Superior temporal gyrus (tissue), 1 donor: ENCODE results near the gene MYCBP.

Source experiments
- DNase-seq: peaks from one replicate; pipeline ENCODE4 v3.0.0-alpha.2; 2016; ENCODE audit errors: extremely low spot score

MYCBP gene

DNA sequence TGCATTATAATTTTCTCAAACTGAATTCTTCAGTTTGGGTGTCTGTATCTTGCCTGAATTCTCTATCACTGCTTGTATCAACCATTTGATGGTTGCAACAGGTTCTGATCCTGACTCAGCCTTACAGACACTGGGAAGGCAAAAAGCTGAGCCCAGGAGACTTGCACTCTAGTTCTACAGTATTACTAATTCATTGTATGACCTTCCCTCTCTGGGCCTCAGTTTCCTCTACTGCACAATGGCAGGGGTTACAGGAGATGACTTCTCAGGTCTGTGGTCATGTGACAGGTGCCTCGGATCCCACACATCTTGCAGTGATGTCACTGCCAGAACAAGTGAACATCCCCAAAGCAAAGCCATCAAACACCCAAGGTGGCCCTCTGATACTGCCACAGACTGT is 52.3 kb downstream of the MYCBP start:
- no peak for DNase-seq

DNA sequence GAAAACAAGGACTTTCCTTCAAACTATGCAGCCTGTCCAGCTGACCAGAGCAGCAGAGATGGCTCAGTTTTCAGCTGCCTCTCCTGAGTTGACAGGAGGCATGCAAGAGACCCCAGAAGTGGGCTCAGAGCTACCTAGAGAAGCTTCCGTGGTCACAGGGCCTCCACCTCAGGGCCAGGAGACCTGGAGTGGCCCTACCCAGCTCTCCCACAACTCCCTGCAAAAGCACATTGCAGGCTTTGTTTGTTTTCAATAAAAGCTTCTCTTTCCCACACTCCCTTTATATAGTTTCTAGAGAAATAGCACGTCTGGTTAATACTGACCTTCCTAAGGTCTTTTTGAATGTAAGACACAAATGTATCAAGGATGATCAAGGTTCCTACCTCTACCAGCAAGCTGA is 53.6 kb downstream of the MYCBP start:
- DNase-seq = no peak

DNA sequence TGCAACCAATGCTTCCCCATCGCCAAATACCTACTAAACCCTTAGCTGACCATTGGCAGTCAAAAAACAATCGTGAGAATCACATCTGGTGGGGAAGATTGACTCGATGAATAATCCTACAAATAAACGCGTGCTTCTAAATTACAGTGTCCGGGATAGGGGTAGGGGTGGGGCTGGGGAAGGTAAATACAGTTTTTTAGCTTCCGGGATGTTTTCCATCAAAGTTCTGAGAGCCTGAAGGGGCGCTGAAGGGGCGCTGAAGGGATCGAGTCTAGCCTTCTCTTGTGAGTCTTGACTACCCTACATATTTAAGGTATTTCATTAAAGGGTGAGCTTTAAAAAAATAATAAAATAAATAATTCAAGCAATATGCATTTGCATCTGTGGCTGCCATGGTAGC is 54.1 kb downstream of the MYCBP start:
- no peak for DNase-seq

DNA sequence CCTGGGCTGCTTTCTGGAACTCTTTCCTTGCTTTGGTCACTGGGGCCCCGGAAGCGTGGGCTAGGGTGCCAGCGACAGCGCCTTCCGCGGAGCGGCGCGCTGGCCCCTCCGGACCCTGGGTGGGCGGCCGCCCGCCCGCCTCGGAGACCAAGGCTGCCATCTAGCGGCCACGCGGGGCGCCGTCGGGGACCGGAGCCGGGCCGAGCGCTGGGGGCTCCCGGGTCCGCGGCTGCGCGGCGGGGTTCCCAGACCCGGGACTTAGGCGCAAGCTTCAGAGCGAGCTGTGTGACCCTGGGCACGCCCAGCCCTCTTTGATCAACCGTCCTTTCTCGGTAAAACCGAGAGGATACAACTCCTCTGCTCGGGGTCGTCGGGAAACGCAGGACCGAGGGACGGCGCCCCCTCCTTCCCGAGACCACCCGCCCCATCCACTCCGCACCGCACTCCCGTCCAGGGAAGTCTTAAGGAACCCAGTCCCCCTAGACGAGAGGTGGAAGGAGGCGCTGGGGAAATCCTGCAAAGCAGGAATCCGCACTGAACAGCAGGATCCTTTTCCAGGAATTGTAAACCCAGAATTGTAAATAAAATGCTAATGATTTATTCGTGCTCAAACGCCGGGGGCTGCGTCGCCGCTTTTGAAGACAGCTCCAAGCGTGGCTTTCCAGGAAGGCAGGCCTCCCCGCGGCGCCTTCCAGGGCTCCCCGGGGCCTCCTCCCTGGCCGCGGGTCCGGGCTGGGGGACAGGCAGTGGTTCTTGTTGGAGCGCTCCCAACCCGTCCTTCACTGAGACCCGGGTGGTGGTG is 54.8 kb downstream of the MYCBP start:
- no peak for DNase-seq

DNA sequence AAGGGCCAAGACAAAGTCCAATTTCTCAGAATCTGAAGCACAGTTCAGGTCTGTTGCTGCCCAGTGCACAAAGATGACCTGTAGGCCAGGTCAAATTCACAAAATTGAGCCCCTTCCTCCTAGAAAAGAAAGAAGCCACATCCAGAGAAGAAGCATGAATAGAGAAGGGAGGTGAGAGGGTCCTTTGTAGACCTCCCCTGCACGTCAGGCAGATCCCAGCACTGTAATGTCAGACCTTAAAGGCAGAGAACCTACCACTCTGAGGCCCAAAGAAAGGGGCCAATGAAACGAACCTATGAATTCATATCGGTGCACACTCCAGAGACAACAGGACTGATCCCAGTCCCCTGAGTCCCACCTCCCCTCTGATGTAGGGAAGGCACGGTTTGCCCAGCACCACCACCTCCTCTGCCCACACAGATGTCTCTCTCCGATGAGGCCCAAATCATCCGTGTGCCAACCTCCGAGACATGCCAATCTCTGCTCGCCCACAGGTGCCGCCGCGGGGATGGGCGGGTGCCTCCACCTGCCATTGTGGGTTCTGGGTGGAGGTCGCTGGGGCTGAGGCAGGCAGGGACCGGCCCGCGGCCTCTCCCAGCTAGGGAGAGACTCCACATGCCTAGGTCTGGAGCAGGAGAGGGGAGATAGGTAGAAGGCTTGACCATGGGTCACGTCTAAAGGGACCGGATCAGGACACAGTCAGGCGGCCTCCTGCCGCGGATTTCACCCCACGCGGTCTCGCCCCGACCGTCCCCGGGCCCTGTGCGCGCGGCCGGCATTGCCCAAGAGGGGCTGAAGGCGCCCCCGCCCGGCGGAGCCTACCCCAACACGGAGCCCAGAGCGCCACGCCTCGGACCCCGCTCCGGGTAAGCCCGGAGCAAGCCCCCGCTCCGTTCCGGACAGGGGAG is 55.6 kb downstream of the MYCBP start:
- DNase-seq = no peak

DNA sequence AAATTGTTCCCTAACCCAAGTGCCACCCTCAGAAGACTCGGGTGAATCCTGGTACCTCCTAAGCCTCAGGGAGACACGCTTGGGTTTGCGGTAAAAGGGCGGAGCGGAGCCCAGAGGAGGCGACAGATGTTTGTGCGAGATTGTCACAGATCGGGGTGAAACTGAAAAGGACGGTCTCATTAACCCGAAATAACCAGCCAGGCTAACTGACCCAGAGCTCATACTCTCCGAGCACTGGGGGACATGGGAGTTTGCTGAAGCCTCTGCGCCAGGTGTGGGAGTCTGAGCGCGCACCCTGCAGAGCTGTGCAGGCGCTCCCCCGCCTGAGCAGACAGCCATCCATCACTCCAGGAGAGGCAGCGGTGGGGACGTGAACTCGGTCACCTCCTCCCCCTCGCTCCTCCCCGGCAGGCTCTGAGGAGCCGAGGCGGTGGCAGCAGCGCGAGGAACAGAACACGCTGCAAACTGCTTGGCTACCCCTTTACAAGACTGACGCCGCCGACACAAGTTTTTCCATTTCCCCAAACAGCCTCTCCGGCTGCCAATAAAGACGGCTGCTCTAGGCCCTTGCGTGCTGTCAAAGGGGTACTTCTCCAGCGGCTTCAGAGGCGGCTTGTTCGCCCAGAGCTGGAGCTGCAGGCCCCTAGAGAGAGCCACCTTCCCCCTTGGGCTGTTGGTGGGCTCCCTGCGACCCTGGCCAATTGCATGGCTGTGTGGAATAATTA is 57.1 kb downstream of the MYCBP start:
- no peak for DNase-seq

DNA sequence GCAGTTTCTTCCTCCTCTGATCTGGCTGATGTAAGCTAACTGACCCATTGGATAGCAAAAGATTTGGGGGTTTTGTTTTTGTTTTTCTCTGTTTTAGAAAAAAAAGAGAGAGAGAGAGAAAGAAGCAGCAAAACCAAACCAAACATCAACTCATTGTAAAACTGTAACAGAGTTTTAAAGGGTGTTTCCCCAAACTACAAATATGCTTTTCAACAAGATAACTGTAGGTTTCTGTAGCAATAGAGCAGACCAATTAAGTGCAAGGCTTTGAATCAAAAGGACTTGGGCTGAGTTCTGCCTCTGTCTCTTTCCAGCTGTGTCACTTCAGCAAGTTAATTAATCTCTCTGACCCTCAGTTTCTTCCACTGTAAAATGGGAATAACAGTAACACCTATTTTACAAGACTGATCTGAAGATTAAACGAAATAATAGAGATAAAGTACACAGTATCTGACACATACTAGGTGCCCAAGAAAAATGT is 58.1 kb downstream of the MYCBP start:
- no peak for DNase-seq

DNA sequence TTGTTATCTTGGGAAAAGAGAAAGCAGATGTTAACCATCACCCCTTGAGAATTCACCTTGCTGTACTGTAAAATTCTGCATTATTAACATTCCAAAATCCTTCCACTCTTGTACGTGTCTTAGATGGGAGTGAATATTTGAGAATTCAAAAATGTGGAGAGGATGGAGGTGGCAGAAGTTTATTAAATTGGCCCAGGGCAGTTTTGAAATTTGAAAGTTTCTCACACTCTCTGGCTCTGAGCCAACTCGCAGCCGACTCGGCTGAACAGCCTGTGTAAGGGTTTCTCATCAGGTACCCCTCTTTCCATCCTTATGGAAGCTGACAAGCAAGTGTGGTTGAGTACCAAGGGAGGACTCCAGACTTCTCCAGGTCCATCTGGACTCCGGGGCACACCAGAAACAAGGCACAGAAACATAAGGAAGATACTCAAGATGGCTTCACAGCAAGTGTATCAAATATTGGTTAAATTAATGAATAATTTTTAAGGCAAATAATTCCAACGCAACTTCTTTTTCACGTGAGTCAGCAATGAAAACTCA is 58.6 kb downstream of the MYCBP start:
- DNase-seq = no peak

DNA sequence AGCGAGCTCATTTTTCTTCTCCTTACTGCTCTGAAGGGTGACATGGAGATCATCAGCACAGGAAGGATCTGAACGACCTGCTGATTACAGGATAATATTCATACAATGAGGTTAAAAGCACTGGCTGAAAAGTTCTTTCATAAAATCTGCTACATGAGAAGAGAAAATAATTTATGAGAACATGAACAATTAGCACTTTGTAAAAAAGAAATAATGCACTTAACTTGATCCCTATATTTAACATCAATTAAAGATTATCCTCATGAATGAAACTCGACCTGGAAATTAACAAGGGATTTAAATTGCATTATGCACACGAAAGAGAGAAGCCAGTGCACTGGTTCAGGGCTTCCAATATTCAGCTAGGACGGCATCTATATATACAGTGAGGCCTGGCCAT is 60.2 kb downstream of the MYCBP start:
- no peak for DNase-seq
